GM12865 (cell line): ENCODE results near the gene ANKRD62.

ENCODE experiments used
- DNase-seq: peaks from one replicate; pipeline ENCODE4 v3.0.0; 2010; ENCODE audit warnings: low read depth
- H3K4me3 ChIP-seq: 2 replicates; pipeline ENCODE4 v1.5.1; 2011; ENCODE audit warnings: mild to moderate bottlenecking, low read depth, low read length, control low read depth
- CTCF ChIP-seq: IDR thresholded peaks from 2 replicates; pipeline ENCODE4 v1.5.1; 2011; ENCODE audit warnings: low read length, control low read depth, low read depth, inconsistent platforms; ENCODE audit not compliant: insufficient read depth; ENCODE audit errors: missing control alignments

Gene ANKRD62

GRCh38 chr18:12079491-12080237 is 14.0 kb upstream of the ANKRD62 start:
- no peak overlapping the region for H3K4me3 ChIP-seq
- TF ChIP-seq CTCF, result no peak
- no peak for DNase-seq

- no peak for TF ChIP-seq CTCF
- no peak for DNase-seq
- H3K4me3 ChIP-seq, result no peak overlapping the region
Observed at GRCh38 chr18:12085136-12085535, 8.5 kb upstream of the ANKRD62 start.

GRCh38 chr18:12085786-12086185 is 7.9 kb upstream of the ANKRD62 start:
- TF ChIP-seq CTCF, result no peak
- no peak overlapping the region for H3K4me3 ChIP-seq
- DNase-seq, result no peak

- TF ChIP-seq CTCF, result no peak
- H3K4me3 ChIP-seq, result no peak overlapping the region
- DNase-seq, result no peak
Observed at GRCh38 chr18:12086249-12086648, 7.4 kb upstream of the ANKRD62 start.

- H3K4me3 ChIP-seq, result no peak overlapping the region
- no peak for DNase-seq
- no peak for TF ChIP-seq CTCF
Observed at GRCh38 chr18:12086677-12087470, 6.8 kb upstream of the ANKRD62 start.

GRCh38 chr18:12087471-12088025 is 6.1 kb upstream of the ANKRD62 start:
- DNase-seq, result no peak
- no peak overlapping the region for H3K4me3 ChIP-seq
- TF ChIP-seq CTCF, result no peak
